ENCODE data around the gene IL5RA.

The IL5RA gene

GRCh38 chr3:3064297-3064696 is 45.9 kb downstream of the IL5RA start:
- no peak for DNase-seq

GRCh38 chr3:3059645-3060044 is 50.5 kb downstream of the IL5RA start:
- DNase-seq, result no peak

- no peak for DNase-seq
These were observed 56.2 kb downstream of the IL5RA start for GRCh38 chr3:3053974-3054373.

DNA sequence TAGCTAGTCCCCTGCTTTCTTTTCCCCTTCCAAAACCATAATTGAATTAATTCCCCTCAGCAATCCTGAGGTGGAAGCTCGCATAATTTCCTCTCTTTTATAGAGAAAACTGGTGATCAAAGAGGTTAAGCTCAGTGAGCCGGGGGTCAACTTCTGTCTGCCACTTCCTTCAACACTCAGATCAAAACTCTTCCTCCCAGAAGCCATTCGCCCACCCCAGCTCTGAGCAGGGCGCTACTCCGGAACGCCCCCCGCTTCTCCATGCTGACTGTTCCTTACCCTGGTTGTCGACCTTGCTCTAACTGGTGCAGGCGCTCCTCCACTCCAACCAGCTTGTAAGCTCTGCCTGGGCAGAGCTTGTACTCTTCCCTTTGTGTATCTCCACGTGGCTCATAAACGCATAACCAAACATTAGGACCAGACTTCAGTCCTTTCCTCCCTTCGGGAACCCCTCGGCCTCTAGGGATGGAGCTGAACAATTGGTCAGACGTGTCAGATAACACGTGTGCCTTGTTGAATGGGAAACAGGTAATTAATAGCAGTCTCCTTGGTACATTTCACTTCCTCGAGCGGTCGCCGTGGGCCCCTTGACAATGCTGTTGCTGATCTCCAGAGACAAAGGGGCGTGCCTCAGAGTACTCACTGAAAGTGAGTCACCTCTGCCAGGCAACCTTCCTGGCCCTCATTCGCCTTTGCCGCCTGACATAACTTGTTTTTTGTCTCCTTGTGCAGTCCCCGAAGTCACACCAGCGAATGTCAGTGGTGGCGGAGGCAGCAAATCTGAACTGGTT is 71.8 kb downstream of the IL5RA start:
- no peak for DNase-seq

DNA sequence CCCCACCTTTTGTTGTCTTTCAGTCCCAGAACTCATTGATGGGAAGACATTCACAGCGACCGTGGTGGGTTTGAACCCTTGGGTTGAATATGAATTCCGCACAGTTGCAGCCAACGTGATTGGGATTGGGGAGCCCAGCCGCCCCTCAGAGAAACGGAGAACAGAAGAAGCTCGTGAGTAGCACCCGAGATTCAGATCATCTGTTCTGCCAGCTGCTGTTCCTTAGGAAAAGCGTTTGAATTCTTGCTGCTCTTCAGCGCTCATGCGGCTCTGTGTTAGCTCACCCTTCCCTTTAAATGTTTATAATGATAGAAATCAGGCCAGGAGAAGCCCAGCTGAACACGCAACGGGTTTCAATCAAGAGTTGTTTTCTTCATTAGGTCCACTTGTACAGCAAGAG is 73.0 kb downstream of the IL5RA start:
- DNase-seq, result no peak

DNA sequence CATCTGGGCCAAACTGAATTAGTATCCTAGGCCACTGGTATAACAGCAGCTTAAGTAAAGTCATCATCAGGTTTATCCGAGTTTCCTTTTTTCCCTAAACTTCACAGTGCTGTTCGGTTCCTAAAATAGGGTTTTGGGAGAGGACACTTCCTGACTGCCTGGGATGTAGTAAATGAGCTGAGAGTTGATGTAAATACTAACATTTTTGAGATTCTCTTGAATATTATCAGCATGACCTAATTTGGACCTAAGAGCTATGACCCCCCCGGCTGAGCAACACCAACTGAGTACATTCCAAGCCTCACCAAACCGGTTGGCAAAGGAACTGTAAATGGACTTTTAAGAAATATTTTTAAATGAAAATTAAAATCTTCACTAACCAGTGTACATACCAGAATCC is 78.8 kb downstream of the IL5RA start:
- no peak for DNase-seq

DNA sequence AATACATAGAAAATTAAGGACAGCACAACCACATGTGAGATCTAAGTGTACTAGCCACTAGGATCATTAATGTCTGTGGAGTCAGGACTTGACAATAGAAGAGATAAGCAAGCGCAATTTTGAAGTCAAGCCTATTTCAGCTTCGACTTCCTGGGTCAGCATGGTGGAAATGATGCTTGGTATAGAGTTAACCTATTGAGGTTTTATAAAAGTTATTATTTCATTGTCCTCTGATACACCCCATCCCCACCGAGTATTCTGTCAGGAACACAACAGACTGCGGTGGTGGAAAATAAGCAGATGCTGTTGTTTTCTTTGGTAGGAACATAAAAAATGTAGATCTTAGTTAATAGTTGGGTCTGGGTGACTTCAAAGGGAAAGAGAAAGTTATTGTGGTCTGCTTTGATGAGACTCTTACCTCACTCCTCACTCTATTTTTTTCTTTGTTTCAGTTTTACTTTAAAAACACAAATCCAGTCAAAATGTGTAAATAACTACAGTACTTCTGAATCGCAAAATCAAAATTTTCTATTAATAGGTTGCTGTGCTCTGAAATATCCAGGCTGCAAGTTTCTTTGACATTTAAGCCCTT is 82.1 kb downstream of the IL5RA start:
- no peak for DNase-seq

DNA sequence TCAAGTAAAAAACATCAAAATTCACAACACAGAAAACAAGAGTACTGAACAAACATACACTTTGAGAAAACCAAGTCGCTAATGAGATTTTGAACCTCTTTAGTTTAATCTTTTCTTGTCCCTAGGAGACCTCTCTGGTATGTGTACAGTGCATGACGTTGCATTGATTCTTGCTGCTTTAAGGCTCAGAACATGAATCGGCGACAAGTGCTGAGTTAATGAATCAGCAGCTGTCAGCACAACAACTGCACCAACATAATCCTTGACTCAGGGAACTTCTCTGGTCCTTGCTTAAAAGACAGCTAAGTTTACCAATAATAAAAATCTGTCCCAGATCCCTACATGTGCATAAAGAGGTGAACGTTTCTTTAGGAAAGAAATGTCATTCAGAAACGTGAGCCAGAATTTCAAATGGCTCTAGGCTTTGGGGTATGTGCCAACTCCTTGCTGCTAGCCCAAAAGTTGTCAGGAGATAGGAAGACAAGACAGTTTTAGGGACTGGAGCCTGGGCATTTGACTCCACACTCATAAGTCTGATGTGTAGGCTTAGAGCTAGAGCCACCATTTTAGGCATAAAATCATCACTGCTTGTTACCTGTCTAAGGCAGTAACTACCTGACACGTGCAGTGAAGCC is 86.9 kb downstream of the IL5RA start:
- no peak for DNase-seq

- no peak for DNase-seq
These were observed 90.0 kb downstream of the IL5RA start for GRCh38 chr3:3020209-3020608.

Measured in SW 1271 (cell line).